OCI-LY7 (cell line): Measurements from ENCODE around the gene FOXN3.

Experiments used
- EZH2phosphoT487 ChIP-seq: fragments of 200-600 bp; sonication (generic); IDR thresholded peaks from 2 replicates; pipeline ENCODE4 v1.6.1; 2018; ENCODE audit warnings: low read depth, borderline replicate concordance, mild to moderate bottlenecking, mixed run types, antibody characterized with exemption, low read length, moderate library complexity, mixed read lengths
- TF ChIP-seq, protein P1 (sequence below): fragments of 200-600 bp; sonication (generic); conservative IDR thresholded peaks from 2 replicates; pipeline ENCODE4 v1.5.1; 2014; ENCODE audit warnings: mild to moderate bottlenecking, antibody characterized with exemption, low read length, moderate library complexity, mixed read lengths

DNA sequence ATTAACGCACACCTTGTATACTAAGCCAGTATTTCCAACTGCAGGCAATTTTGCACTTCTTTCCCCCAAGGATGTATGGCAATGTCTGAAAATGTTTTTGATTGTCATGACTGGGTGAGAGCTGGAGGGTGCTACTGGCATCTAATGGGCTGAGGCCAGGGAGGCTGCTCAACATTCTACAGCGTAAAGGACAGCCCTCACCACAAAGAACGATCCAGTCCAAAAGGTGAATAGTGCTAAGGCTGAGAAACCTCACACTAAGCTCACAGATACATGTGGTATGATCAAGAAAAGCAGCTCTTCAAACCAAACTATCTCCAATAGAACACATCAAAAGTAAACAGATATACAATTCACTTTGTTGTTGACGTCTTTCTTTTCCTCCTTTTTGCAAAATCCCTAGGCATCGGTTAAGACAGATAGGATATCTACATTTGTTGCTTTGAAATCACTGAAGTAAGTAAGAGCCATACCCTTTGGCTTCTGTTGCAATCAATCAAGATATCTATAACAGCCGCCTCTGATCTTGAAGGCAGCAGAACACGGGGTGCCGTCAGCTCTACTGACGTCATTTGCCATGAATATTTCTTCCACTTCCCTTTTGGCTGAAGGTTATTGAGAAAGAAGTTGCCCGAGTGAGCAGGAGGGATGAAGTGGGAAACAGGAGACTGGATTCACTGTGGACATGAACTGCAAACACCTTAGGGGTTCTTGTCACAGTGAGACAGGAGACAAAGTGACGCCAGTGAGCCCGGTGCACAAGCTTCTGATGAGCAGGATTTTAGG, 218.3 kb downstream of the FOXN3 start:
- TF ChIP-seq EZH2phosphoT487, result no peak
- TF ChIP-seq, protein P1, sequence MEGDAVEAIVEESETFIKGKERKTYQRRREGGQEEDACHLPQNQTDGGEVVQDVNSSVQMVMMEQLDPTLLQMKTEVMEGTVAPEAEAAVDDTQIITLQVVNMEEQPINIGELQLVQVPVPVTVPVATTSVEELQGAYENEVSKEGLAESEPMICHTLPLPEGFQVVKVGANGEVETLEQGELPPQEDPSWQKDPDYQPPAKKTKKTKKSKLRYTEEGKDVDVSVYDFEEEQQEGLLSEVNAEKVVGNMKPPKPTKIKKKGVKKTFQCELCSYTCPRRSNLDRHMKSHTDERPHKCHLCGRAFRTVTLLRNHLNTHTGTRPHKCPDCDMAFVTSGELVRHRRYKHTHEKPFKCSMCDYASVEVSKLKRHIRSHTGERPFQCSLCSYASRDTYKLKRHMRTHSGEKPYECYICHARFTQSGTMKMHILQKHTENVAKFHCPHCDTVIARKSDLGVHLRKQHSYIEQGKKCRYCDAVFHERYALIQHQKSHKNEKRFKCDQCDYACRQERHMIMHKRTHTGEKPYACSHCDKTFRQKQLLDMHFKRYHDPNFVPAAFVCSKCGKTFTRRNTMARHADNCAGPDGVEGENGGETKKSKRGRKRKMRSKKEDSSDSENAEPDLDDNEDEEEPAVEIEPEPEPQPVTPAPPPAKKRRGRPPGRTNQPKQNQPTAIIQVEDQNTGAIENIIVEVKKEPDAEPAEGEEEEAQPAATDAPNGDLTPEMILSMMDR, result no peak
